ENCODE results near the gene KCNE1.

KCNE1 gene

GRCh38 chr21:34524646-34525601 is 12.9 kb upstream of the KCNE1 start:
- Histone ChIP-seq H3K27ac (ENCODE audit: low read depth in 2 of 2, low read length in 2 of 2) (peak overlapping the region; percentile 94 to 96), H3K4me3 (ENCODE audit: low read length in 2 of 2) (peak overlapping the region; percentile 65 to 78), H3K36me3 (ENCODE audit: control insufficient read depth in 2 of 2, insufficient read depth in 2 of 2, low read length in 2 of 2) (peaks cover 10 to 13% of the 10 kb centered on the region in 2 donors), H3K4me1 (ENCODE audit: control insufficient read depth in 2 of 2, insufficient read depth in 2 of 2, low read length in 2 of 2) (peaks cover 31 to 48% of the 10 kb centered on the region in 2 donors), H3K9ac (ENCODE audit: low read depth in 1 of 2, low read length in 2 of 2) (peak overlapping the region; percentile 83 to 84), H3K27me3 (ENCODE audit: control insufficient read depth in 2 of 2, insufficient read depth in 2 of 2, low read length in 2 of 2) (no peaks in the 10 kb centered on the region), H3K9me3 (ENCODE audit: control insufficient read depth in 2 of 2, low read length in 2 of 2) (no peaks in the 10 kb centered on the region)

DNA sequence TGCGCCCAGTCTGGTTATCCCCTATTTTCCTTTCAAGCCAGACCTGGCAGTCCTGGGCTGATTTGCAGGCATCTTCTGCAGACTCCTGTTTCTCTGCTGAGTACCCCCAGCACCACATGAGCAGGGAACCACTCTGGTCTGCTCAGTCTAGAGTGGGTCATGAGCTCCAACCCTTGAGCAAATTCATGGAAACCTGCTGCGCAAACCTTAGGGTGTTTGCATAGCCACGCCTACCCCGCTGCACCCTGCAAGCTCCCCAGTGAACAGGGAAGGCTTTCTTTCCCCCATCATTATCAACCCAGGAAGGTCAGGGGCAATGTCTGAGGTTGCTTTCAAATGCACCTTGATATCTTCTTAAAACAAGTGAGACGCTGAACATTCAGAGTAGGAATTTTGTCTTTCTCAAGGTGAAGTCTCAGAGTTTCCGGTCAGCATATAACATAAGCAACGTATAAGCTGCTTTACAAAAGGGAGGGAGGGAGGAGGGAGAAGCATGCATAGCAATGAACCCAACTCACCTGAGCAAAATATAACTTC is 11.1 kb upstream of the KCNE1 start:
- peak overlapping the region; percentile 14 to 83 for H3K9ac ChIP-seq (ENCODE audit: low read depth in 1 of 2, low read length in 2 of 2)
- H3K27ac ChIP-seq (ENCODE audit: low read depth in 2 of 2, low read length in 2 of 2) = peak overlapping the region; percentile 84 to 96
- H3K9me3 ChIP-seq (ENCODE audit: control insufficient read depth in 2 of 2, low read length in 2 of 2) = no peaks in the 10 kb centered on the region

GRCh38 chr21:34522284-34522683 is 10.3 kb upstream of the KCNE1 start:
- no peak overlapping the region for H3K4me3 ChIP-seq (ENCODE audit: low read length in 2 of 2)
- H3K9ac ChIP-seq (ENCODE audit: low read depth in 1 of 2, low read length in 2 of 2) = peak overlapping the region in 1 of 2 donors; percentile 9
- H3K9me3 ChIP-seq (ENCODE audit: control insufficient read depth in 2 of 2, low read length in 2 of 2) = no peaks in the 10 kb centered on the region
- peaks cover 29 to 46% of the 10 kb centered on the region in 2 donors for H3K4me1 ChIP-seq (ENCODE audit: control insufficient read depth in 2 of 2, insufficient read depth in 2 of 2, low read length in 2 of 2)
- H3K27ac ChIP-seq (ENCODE audit: low read depth in 2 of 2, low read length in 2 of 2) = peak overlapping the region; percentile 84 to 96
- H3K36me3 ChIP-seq (ENCODE audit: control insufficient read depth in 2 of 2, insufficient read depth in 2 of 2, low read length in 2 of 2) = peaks cover 22 to 24% of the 10 kb centered on the region in 2 donors
- no peaks in the 10 kb centered on the region for H3K27me3 ChIP-seq (ENCODE audit: control insufficient read depth in 2 of 2, insufficient read depth in 2 of 2, low read length in 2 of 2)

More for the DNA sequence above, 11.1 kb upstream of the KCNE1 start:
- Histone ChIP-seq H3K36me3 (ENCODE audit: control insufficient read depth in 2 of 2, insufficient read depth in 2 of 2, low read length in 2 of 2) (peaks cover 16 to 17% of the 10 kb centered on the region in 2 donors), H3K4me3 (ENCODE audit: low read length in 2 of 2) (peak overlapping the region; percentile 21 to 57), H3K4me1 (ENCODE audit: control insufficient read depth in 2 of 2, insufficient read depth in 2 of 2, low read length in 2 of 2) (peaks cover 31 to 48% of the 10 kb centered on the region in 2 donors), H3K27me3 (ENCODE audit: control insufficient read depth in 2 of 2, insufficient read depth in 2 of 2, low read length in 2 of 2) (no peaks in the 10 kb centered on the region)

- Histone ChIP-seq H3K4me3 (ENCODE audit: low read length in 2 of 2) (no peak overlapping the region), H3K9ac (ENCODE audit: low read depth in 1 of 2, low read length in 2 of 2) (peak overlapping the region in 1 of 2 donors; percentile 9), H3K36me3 (ENCODE audit: control insufficient read depth in 2 of 2, insufficient read depth in 2 of 2, low read length in 2 of 2) (peaks cover 22 to 25% of the 10 kb centered on the region in 2 donors), H3K9me3 (ENCODE audit: control insufficient read depth in 2 of 2, low read length in 2 of 2) (no peaks in the 10 kb centered on the region), H3K27me3 (ENCODE audit: control insufficient read depth in 2 of 2, insufficient read depth in 2 of 2, low read length in 2 of 2) (no peaks in the 10 kb centered on the region), H3K27ac (ENCODE audit: low read depth in 2 of 2, low read length in 2 of 2) (peak overlapping the region; percentile 52 to 96), H3K4me1 (ENCODE audit: control insufficient read depth in 2 of 2, insufficient read depth in 2 of 2, low read length in 2 of 2) (peaks cover 26 to 40% of the 10 kb centered on the region in 2 donors)
Measured at GRCh38 chr21:34521561-34521960, 9.6 kb upstream of the KCNE1 start.

- H3K4me1 ChIP-seq (ENCODE audit: control insufficient read depth in 2 of 2, insufficient read depth in 2 of 2, low read length in 2 of 2) = peaks cover 21 to 40% of the 10 kb centered on the region in 2 donors
- H3K27me3 ChIP-seq (ENCODE audit: control insufficient read depth in 2 of 2, insufficient read depth in 2 of 2, low read length in 2 of 2) = no peaks in the 10 kb centered on the region
- peak overlapping the region in 1 of 2 donors; percentile 23 for H3K9ac ChIP-seq (ENCODE audit: low read depth in 1 of 2, low read length in 2 of 2)
- H3K4me3 ChIP-seq (ENCODE audit: low read length in 2 of 2) = no peak overlapping the region
- H3K36me3 ChIP-seq (ENCODE audit: control insufficient read depth in 2 of 2, insufficient read depth in 2 of 2, low read length in 2 of 2) = peaks cover 22 to 25% of the 10 kb centered on the region in 2 donors
- H3K9me3 ChIP-seq (ENCODE audit: control insufficient read depth in 2 of 2, low read length in 2 of 2) = no peaks in the 10 kb centered on the region
- H3K27ac ChIP-seq (ENCODE audit: low read depth in 2 of 2, low read length in 2 of 2) = peak overlapping the region; percentile 58 to 96
Measured at GRCh38 chr21:34520764-34521508, 8.9 kb upstream of the KCNE1 start.

DNA sequence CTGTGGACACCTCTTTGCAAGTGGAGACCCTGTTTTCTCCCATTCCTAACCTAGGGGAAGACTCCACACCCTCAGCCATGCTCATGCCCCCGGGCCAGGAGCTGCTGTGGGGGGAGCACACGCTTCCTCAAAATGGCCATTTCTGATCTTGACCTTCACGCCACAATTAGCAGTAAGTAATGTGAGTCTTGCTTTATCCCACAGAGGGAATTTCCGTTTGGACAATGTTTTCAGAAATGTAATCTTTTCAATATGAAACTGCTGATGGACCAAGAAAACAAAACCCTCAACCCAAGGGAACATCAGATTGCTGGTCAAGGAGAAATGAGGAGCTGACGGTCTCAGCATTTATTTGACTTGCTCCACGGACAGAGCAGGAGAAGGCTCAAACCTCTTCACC is 8.3 kb upstream of the KCNE1 start:
- Histone ChIP-seq H3K4me1 (ENCODE audit: control insufficient read depth in 2 of 2, insufficient read depth in 2 of 2, low read length in 2 of 2) (peaks cover 21 to 40% of the 10 kb centered on the region in 2 donors), H3K36me3 (ENCODE audit: control insufficient read depth in 2 of 2, insufficient read depth in 2 of 2, low read length in 2 of 2) (peaks cover 22 to 25% of the 10 kb centered on the region in 2 donors), H3K9me3 (ENCODE audit: control insufficient read depth in 2 of 2, low read length in 2 of 2) (no peaks in the 10 kb centered on the region), H3K27me3 (ENCODE audit: control insufficient read depth in 2 of 2, insufficient read depth in 2 of 2, low read length in 2 of 2) (no peaks in the 10 kb centered on the region), H3K9ac (ENCODE audit: low read depth in 1 of 2, low read length in 2 of 2) (peak overlapping the region in 1 of 2 donors; percentile 23), H3K27ac (ENCODE audit: low read depth in 2 of 2, low read length in 2 of 2) (peak overlapping the region; percentile 58 to 96), H3K4me3 (ENCODE audit: low read length in 2 of 2) (no peak overlapping the region)

DNA sequence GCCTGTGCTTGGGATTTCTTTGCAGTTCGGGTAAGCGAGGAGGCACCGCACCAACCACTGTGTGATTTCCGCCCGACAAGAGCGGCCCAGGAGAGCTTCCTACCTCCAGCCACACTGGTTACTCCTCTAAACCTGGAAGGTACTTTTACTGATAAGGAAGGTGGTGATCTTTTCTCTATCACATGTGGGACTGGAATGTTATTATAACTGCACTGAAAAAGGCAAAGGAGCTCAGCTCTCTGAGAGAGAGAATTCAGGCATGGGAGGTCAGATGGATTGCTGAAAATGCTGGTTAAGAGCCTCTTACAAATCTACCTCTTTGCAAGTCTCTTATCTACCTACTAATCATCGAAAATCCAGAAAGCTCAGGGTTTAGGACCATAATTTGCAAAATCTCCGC is 7.7 kb upstream of the KCNE1 start:
- H3K9ac ChIP-seq (ENCODE audit: low read depth in 1 of 2, low read length in 2 of 2) = no peak overlapping the region
- peak overlapping the region; percentile 58 to 96 for H3K27ac ChIP-seq (ENCODE audit: low read depth in 2 of 2, low read length in 2 of 2)

GRCh38 chr21:34519016-34519415 is 7.0 kb upstream of the KCNE1 start:
- Histone ChIP-seq H3K9ac (ENCODE audit: low read depth in 1 of 2, low read length in 2 of 2) (no peak overlapping the region), H3K4me1 (ENCODE audit: control insufficient read depth in 2 of 2, insufficient read depth in 2 of 2, low read length in 2 of 2) (peaks cover 16 to 28% of the 10 kb centered on the region in 2 donors), H3K27me3 (ENCODE audit: control insufficient read depth in 2 of 2, insufficient read depth in 2 of 2, low read length in 2 of 2) (no peaks in the 10 kb centered on the region), H3K27ac (ENCODE audit: low read depth in 2 of 2, low read length in 2 of 2) (peak overlapping the region in 1 of 2 donors; percentile 35), H3K4me3 (ENCODE audit: low read length in 2 of 2) (no peak overlapping the region), H3K9me3 (ENCODE audit: control insufficient read depth in 2 of 2, low read length in 2 of 2) (no peaks in the 10 kb centered on the region), H3K36me3 (ENCODE audit: control insufficient read depth in 2 of 2, insufficient read depth in 2 of 2, low read length in 2 of 2) (peaks cover 22 to 25% of the 10 kb centered on the region in 2 donors)

More for the DNA sequence above, 7.7 kb upstream of the KCNE1 start:
- peaks cover 22 to 25% of the 10 kb centered on the region in 2 donors for H3K36me3 ChIP-seq (ENCODE audit: control insufficient read depth in 2 of 2, insufficient read depth in 2 of 2, low read length in 2 of 2)
- no peak overlapping the region for H3K4me3 ChIP-seq (ENCODE audit: low read length in 2 of 2)
- peaks cover 20 to 34% of the 10 kb centered on the region in 2 donors for H3K4me1 ChIP-seq (ENCODE audit: control insufficient read depth in 2 of 2, insufficient read depth in 2 of 2, low read length in 2 of 2)
- no peaks in the 10 kb centered on the region for H3K27me3 ChIP-seq (ENCODE audit: control insufficient read depth in 2 of 2, insufficient read depth in 2 of 2, low read length in 2 of 2)
- H3K9me3 ChIP-seq (ENCODE audit: control insufficient read depth in 2 of 2, low read length in 2 of 2) = no peaks in the 10 kb centered on the region

GRCh38 chr21:34518301-34518700 is 6.3 kb upstream of the KCNE1 start:
- no peaks in the 10 kb centered on the region for H3K27me3 ChIP-seq (ENCODE audit: control insufficient read depth in 2 of 2, insufficient read depth in 2 of 2, low read length in 2 of 2)
- no peak overlapping the region for H3K4me3 ChIP-seq (ENCODE audit: low read length in 2 of 2)
- H3K27ac ChIP-seq (ENCODE audit: low read depth in 2 of 2, low read length in 2 of 2) = peak overlapping the region in 1 of 2 donors; percentile 11
- no peaks in the 10 kb centered on the region for H3K9me3 ChIP-seq (ENCODE audit: control insufficient read depth in 2 of 2, low read length in 2 of 2)
- peaks cover 10 to 23% of the 10 kb centered on the region in 2 donors for H3K4me1 ChIP-seq (ENCODE audit: control insufficient read depth in 2 of 2, insufficient read depth in 2 of 2, low read length in 2 of 2)
- H3K36me3 ChIP-seq (ENCODE audit: control insufficient read depth in 2 of 2, insufficient read depth in 2 of 2, low read length in 2 of 2) = peaks cover 22 to 25% of the 10 kb centered on the region in 2 donors
- H3K9ac ChIP-seq (ENCODE audit: low read depth in 1 of 2, low read length in 2 of 2) = no peak overlapping the region

Data from mucosa of rectum (tissue), 2 donors.